PC-9 (cell line): ENCODE results near the gene PSG5. TPM values are rescaled to one million over a fixed set of nuclear protein-coding genes. Genes with fewer than 3 reads are reported as not detected.
"Not testable (repeated sequence)": the region's sequence is repeated elsewhere in the genome, so short reads cannot be mapped to it uniquely, and the experiment has no call there.

ENCODE experiments used
- BruUV-seq: library from RNA; stranded (reverse); fragments of 400-500 nt; replicated peaks from 2 replicates; lab custom pipeline; 2021; lab: Mats Ljungman, UMichigan
- CTCF ChIA-PET: fragments of 300-600 bp; sonication (Branson Sonifier 250); formaldehyde crosslinking; loops from one replicate; lab custom pipeline; 2022; ENCODE audit warnings: antibody characterized with exemption; lab: Charles Lee
- POLR2A ChIA-PET: fragments of 300-600 bp; sonication (Branson Sonifier 250); formaldehyde crosslinking; loops from one replicate; lab custom pipeline; 2022; ENCODE audit warnings: antibody characterized with exemption; ENCODE audit not compliant: unreplicated experiment; lab: Charles Lee
- DNase-seq, 2 experiments: peaks; one replicate each; pipeline versions ENCODE4 v3.0.0 to v3.0.0-alpha.2; 2015 to 2022; ENCODE audit warnings: mixed read lengths in 1 of 2
- H2AFZ ChIP-seq: fragments of 200-600 bp; sonication (generic); 2 replicates; pipeline ENCODE4 v1.8.1; 2017; ENCODE audit warnings: antibody characterized with exemption
- H3F3A ChIP-seq: fragments of 200-600 bp; sonication (generic); 2 replicates; pipeline ENCODE4 v1.8.1; 2017; ENCODE audit warnings: antibody characterized with exemption, mild to moderate bottlenecking, low read depth; ENCODE audit not compliant: insufficient read depth
- H3K27ac ChIP-seq: fragments of 200-600 bp; sonication (generic); 2 replicates; pipeline ENCODE4 v1.6.1; 2016; ENCODE audit warnings: mixed run types
- H3K27me3 ChIP-seq: fragments of 200-600 bp; sonication (generic); 2 replicates; pipeline ENCODE4 v1.6.1; 2016; ENCODE audit warnings: low read depth, mixed run types; ENCODE audit not compliant: insufficient read depth
- H3K36me3 ChIP-seq: fragments of 200-600 bp; sonication (generic); 2 replicates; pipeline ENCODE4 v1.6.1; 2016; ENCODE audit warnings: low read depth, mixed run types
- H3K4me1 ChIP-seq: fragments of 200-600 bp; sonication (generic); replicated peaks from 2 replicates; pipeline ENCODE4 v1.6.1; 2016; ENCODE audit warnings: mixed run types; ENCODE audit not compliant: insufficient read depth
- H3K4me2 ChIP-seq: fragments of 200-600 bp; sonication (generic); 2 replicates; pipeline ENCODE4 v1.6.1; 2017; ENCODE audit warnings: mixed run types
- H3K4me3 ChIP-seq: fragments of 200-600 bp; sonication (generic); 2 replicates; pipeline ENCODE4 v1.6.1; 2016; ENCODE audit warnings: mixed run types
- H3K79me2 ChIP-seq: fragments of 200-600 bp; sonication (generic); 2 replicates; pipeline ENCODE4 v1.6.1; 2017; ENCODE audit warnings: low read depth, mixed run types
- H3K9me2 ChIP-seq: fragments of 200-600 bp; sonication (generic); 2 replicates; pipeline ENCODE4 v1.8.1; 2017; ENCODE audit warnings: mild to moderate bottlenecking; ENCODE audit not compliant: insufficient read depth
- H3K9me3 ChIP-seq: fragments of 200-600 bp; sonication (generic); 2 replicates; pipeline ENCODE4 v1.8.1; 2016; ENCODE audit warnings: low read depth; ENCODE audit not compliant: insufficient read depth
- H4K20me1 ChIP-seq: fragments of 200-600 bp; sonication (generic); 2 replicates; pipeline ENCODE4 v1.8.1; 2017; ENCODE audit not compliant: insufficient read depth
- EZH2 ChIP-seq: fragments of 200-600 bp; sonication (generic); IDR thresholded peaks from 2 replicates; pipeline ENCODE4 v1.8.0; 2017; ENCODE audit warnings: antibody characterized with exemption, low read depth
- intact Hi-C: fragments of 100-400 bp; cut with micrococcal nuclease; formaldehyde crosslinking; loops from one replicate; pipeline ENCODE4 v1.10.0; 2022; ENCODE audit not compliant: unreplicated experiment
- total RNA-seq: library from RNA; stranded (reverse); gene quantifications from 2 replicates; pipeline ENCODE4 v1.2.3, GENCODE V29; 2021
- TF ChIP-seq, protein P1 (sequence below): fragments of 200-600 bp; sonication (generic); conservative IDR thresholded peaks from 2 replicates; pipeline ENCODE4 v1.6.1; 2017; ENCODE audit warnings: mixed run types, antibody characterized with exemption, mild to moderate bottlenecking, moderate library complexity

PSG5 gene
- total RNA-seq, 1 experiment from 2014 or later = 2.3 TPM

DNA sequence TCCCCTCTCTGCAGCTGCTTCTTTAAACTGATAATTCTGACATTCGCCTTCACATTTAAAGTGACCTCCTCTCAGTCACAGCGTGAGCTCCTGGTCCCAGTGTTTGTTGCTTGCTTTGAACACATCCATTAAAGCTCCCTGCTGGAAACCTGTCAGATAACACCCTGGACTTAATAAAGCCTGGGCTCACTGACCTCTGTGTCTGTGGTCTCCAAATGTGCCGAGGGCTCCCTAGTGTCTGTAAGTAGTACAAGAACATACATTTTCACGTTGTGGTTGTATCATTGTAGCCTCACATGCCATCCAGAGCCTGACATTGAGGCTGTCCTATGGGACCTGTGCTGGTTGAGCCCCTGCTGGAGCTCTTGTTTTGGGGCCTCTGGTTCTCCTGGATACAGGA lies 21.7 kb upstream of the PSG5 start:
- Histone ChIP-seq H3K27ac (no peak overlapping the region), H4K20me1 (no peaks in the 10 kb centered on the region), H3K9me2 (no peaks in the 10 kb centered on the region), H3K4me1 (no peaks in the 10 kb centered on the region), H2AFZ (no peak overlapping the region), H3K4me2 (no peak overlapping the region), H3K79me2 (no peaks in the 10 kb centered on the region), H3K9me3 (no peaks in the 10 kb centered on the region), H3K36me3 (no peaks in the 10 kb centered on the region), H3F3A (no peaks in the 10 kb centered on the region), H3K27me3 (no peaks in the 10 kb centered on the region), H3K4me3 (no peak overlapping the region)
- DNase-seq = no peak
- intact Hi-C loops = no loop called here
- POLR2A ChIA-PET = no interaction called here
- BruUV-seq = no TSS peak
- TF ChIP-seq, protein P1, sequence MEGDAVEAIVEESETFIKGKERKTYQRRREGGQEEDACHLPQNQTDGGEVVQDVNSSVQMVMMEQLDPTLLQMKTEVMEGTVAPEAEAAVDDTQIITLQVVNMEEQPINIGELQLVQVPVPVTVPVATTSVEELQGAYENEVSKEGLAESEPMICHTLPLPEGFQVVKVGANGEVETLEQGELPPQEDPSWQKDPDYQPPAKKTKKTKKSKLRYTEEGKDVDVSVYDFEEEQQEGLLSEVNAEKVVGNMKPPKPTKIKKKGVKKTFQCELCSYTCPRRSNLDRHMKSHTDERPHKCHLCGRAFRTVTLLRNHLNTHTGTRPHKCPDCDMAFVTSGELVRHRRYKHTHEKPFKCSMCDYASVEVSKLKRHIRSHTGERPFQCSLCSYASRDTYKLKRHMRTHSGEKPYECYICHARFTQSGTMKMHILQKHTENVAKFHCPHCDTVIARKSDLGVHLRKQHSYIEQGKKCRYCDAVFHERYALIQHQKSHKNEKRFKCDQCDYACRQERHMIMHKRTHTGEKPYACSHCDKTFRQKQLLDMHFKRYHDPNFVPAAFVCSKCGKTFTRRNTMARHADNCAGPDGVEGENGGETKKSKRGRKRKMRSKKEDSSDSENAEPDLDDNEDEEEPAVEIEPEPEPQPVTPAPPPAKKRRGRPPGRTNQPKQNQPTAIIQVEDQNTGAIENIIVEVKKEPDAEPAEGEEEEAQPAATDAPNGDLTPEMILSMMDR = no peak
- TF ChIP-seq EZH2 = no peak
- CTCF ChIA-PET = no interaction called here

DNA sequence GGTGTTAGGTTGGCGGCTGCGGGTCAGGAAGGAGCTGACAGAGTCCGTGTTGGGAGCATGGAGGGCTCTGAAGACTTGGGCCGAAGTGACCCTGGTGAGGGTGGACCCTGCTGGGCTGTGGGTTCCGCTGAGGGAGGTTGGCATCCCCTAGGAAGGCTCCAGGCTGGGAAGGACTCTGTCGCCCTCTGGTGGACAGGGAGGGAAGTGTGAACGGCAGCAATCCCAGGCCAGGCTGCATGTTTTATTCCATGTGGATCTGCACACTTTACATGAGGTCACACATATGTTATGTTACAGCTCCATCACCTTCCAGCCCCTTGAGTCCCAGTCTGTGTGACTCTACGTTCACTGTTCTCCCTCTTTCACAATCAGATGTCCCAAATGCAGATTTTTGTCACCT lies 20.8 kb upstream of the PSG5 start:
- H3K27me3 ChIP-seq, H3K27ac ChIP-seq, H3K4me2 ChIP-seq, H3K4me1 ChIP-seq, H3K79me2 ChIP-seq, H3F3A ChIP-seq, CTCF ChIA-PET, H2AFZ ChIP-seq, DNase-seq, H3K36me3 ChIP-seq, H3K9me3 ChIP-seq, H3K4me3 ChIP-seq, intact Hi-C loops, H3K9me2 ChIP-seq, H4K20me1 ChIP-seq, POLR2A ChIA-PET, BruUV-seq: not testable (repeated sequence)
- TF ChIP-seq, protein P1 = 0 out of 2 replicates have a peak, but pooled peaks have one; percentile 17

DNA sequence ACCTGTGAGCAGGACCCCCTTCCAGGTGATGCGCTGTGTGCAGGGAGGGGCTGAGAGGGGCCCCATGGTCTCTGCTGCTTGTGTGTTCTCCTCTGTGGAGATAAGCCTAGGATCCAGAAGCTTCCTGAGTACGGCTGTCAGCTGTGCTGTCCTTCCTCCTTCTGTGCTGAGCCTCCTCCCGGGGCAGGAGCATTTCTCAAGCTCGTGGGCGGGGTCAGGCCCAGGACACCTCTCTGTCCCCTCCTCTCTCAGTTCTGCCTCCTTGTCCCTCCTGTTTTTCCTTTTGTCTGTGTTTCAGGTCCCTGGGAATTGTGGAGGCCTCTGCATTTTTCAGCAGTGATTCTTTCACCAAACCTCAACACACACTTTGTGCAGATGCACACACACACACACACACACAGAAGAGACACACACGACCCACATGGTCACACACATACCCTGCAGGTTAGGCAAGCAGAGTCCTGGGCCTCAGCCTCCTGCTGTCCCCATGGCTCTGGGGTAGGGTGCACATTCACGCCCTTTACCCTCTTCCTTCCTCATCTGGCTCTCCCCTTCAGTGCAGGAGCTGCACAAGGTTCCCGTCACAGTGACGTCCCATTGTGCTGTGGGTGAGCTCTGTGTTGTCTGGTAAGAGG lies 19.3 kb upstream of the PSG5 start, which contains the start of gene PSG4:
Gene PSG4, minus strand, starts transcription at position 168 of the 635 bp plus-strand sequence. Its CDS starts 102 bp downstream, at position 66.
- POLR2A ChIA-PET, H3K27me3 ChIP-seq, H3F3A ChIP-seq, H3K9me2 ChIP-seq, H3K4me2 ChIP-seq, H3K36me3 ChIP-seq, H2AFZ ChIP-seq, BruUV-seq, H4K20me1 ChIP-seq, H3K4me3 ChIP-seq, intact Hi-C loops, H3K27ac ChIP-seq, DNase-seq, H3K4me1 ChIP-seq, H3K79me2 ChIP-seq, H3K9me3 ChIP-seq: not testable (repeated sequence)
- CTCF ChIA-PET = interaction anchor here (0.6 kb wide), 2 partner anchors 18 to 512 kb away, joined by 3 read pairs; no protein-coding TSS in a partner anchor

DNA sequence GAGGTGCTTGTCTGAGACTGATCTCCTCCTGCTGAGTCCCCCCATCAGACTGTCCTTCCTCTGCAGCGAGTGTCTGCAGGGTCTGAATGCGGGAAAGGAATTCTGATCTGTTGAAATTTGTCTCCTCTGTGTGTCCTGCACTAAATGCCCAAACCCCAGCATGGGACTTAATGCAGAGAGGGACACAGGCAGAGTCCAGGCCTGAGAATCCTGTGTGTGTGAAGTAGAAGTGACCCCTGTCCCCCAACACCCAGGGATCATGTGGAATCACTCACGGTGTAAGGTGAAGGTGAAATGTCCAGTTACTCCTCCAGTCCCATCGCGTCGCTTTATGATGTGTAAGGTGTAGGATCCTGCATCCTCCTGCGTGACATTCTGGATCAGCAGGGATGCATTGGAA lies 17.3 kb upstream of the PSG5 start:
- BruUV-seq, H3K27me3 ChIP-seq, CTCF ChIA-PET, POLR2A ChIA-PET, H3K9me2 ChIP-seq, H3K36me3 ChIP-seq, H3K4me2 ChIP-seq, H3K4me1 ChIP-seq, H3K9me3 ChIP-seq, intact Hi-C loops, H3F3A ChIP-seq, H3K79me2 ChIP-seq, H3K4me3 ChIP-seq, DNase-seq, H3K27ac ChIP-seq, H4K20me1 ChIP-seq, H2AFZ ChIP-seq: not testable (repeated sequence)

DNA sequence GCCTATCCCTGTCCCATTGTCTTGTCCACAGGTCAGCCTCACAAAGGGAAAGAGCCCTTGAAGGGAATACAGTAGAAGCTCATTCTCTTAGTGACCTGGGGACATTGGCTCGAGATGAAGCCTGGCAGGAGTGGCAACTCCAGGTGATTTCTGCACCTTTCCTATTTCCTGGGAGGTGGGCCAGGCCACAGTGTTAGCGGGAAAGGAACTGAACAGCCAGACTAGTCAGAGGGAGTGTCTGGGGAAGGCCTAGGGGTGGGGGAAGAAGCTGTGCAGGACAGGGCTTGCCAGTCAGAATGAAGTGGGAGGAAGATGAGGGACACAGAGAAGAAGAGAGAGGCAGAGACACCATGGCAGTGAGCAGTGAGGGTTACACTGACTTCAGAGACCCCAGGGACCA lies 15.6 kb upstream of the PSG5 start:
- H2AFZ ChIP-seq, H3K4me3 ChIP-seq, H3K4me1 ChIP-seq, CTCF ChIA-PET, POLR2A ChIA-PET, H3K9me2 ChIP-seq, H3K36me3 ChIP-seq, BruUV-seq, intact Hi-C loops, H3K79me2 ChIP-seq, H3K9me3 ChIP-seq, DNase-seq, H3F3A ChIP-seq, H4K20me1 ChIP-seq, H3K27me3 ChIP-seq: not testable (repeated sequence)
- H3K27ac ChIP-seq = peak overlapping the region; percentile 72
- peak overlapping the region; percentile 42; the same call in 1 of the 2 replicates for H3K4me2 ChIP-seq

DNA sequence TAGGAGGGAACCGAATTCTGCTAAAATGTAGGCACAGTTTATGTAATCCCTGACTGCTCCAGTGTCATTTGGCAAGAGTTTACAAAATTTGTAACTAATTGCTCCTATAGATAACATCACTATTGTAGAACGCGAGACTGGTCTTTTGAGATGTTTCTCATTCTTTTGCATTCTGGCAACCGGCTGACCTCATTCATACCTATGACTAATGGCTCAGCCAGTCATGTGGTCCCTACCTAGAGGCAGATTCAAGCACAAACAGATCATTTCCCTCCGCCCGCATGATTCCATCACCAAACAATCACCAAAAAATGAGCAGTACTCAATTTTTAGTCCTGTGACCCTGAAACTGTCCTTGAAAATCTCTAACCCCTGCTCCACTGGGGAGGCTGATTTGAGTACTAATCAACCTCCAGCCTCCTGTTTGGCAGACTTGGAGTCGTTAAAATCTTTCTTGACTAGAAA lies 15.0 kb upstream of the PSG5 start:
- peak overlapping the region; percentile 72 for H3K27ac ChIP-seq
- CTCF ChIA-PET, BruUV-seq: not testable (repeated sequence)

More for the DNA sequence above, 15.0 kb upstream of the PSG5 start:
- H3K36me3 ChIP-seq, H4K20me1 ChIP-seq, H3K9me3 ChIP-seq, H3K9me2 ChIP-seq, DNase-seq, POLR2A ChIA-PET, H3K79me2 ChIP-seq, H3K27me3 ChIP-seq, H3K4me1 ChIP-seq, H3F3A ChIP-seq, intact Hi-C loops, H3K4me3 ChIP-seq, H2AFZ ChIP-seq: not testable (repeated sequence)
- peak overlapping the region; percentile 42; the same call in 1 of the 2 replicates for H3K4me2 ChIP-seq
